H9 (cell line): ENCODE data around the gene TARS2. TPM values are rescaled to one million over a fixed set of nuclear protein-coding genes. Genes with fewer than 3 reads are reported as not detected.

Experiments
- DNase-seq: peaks from one replicate; pipeline ENCODE4 v3.0.0-alpha.2; 2017
- H2AFZ ChIP-seq: one replicate; pipeline ENCODE4 v1.6.1; 2013; ENCODE audit warnings: mild to moderate bottlenecking, low read length, control low read depth, moderate library complexity
- H2AK5ac ChIP-seq: 2 replicates; pipeline ENCODE4 v1.6.1; 2013; ENCODE audit warnings: low read length, control low read depth, mixed read lengths; ENCODE audit not compliant: insufficient read length
- H2BK120ac ChIP-seq: one replicate; pipeline ENCODE4 v1.6.1; 2013; ENCODE audit warnings: low read depth, mild to moderate bottlenecking, low read length, control low read depth, inconsistent platforms; ENCODE audit not compliant: poor library complexity, severe bottlenecking
- H2BK12ac ChIP-seq: 2 replicates; pipeline ENCODE4 v1.6.1; 2013; ENCODE audit warnings: low read length, control low read depth, mixed read lengths, low read depth; ENCODE audit not compliant: insufficient read length
- H2BK15ac ChIP-seq: 2 replicates; pipeline ENCODE4 v1.6.1; 2013; ENCODE audit warnings: low read depth, low read length, control low read depth
- H2BK20ac ChIP-seq: one replicate; pipeline ENCODE4 v1.6.1; 2013; ENCODE audit warnings: low read depth, mild to moderate bottlenecking, low read length, control low read depth, inconsistent platforms; ENCODE audit not compliant: poor library complexity, severe bottlenecking
- H2BK5ac ChIP-seq: 2 replicates; pipeline ENCODE4 v1.6.1; 2013; ENCODE audit warnings: low read length, control low read depth, mixed read lengths; ENCODE audit not compliant: insufficient read length
- H3K14ac ChIP-seq: 2 replicates; pipeline ENCODE4 v1.6.1; 2013; ENCODE audit warnings: low read length, control low read depth; ENCODE audit not compliant: insufficient read depth
- H3K18ac ChIP-seq: 2 replicates; pipeline ENCODE4 v1.6.1; 2013; ENCODE audit warnings: low read depth, mild to moderate bottlenecking, mixed read lengths, low read length, control low read depth; ENCODE audit not compliant: insufficient read length
- H3K23ac ChIP-seq: 2 replicates; pipeline ENCODE4 v1.6.1; 2013; ENCODE audit warnings: low read length, control low read depth, mixed read lengths, low read depth; ENCODE audit not compliant: insufficient read length
- H3K23me2 ChIP-seq: 2 replicates; pipeline ENCODE4 v1.6.1; 2013; ENCODE audit warnings: low read depth, mild to moderate bottlenecking, mixed read lengths, low read length, control low read depth; ENCODE audit not compliant: insufficient read length, poor library complexity, severe bottlenecking
- H3K27ac ChIP-seq: 2 replicates; pipeline ENCODE4 v1.5.1; 2013; ENCODE audit warnings: low read length, control low read depth, mixed read lengths, low read depth; ENCODE audit not compliant: insufficient read length
- H3K27me3 ChIP-seq: 2 replicates; pipeline ENCODE4 v1.6.1; 2013; ENCODE audit warnings: low read length, control low read depth, inconsistent platforms; ENCODE audit not compliant: insufficient read depth
- H3K4ac ChIP-seq: 2 replicates; pipeline ENCODE4 v1.6.1; 2013; ENCODE audit warnings: low read depth, mild to moderate bottlenecking, control low read depth, inconsistent platforms, low read length, moderate library complexity
- H3K4me1 ChIP-seq: 2 replicates; pipeline ENCODE4 v1.6.1; 2013; ENCODE audit warnings: low read length, control low read depth, inconsistent platforms; ENCODE audit not compliant: insufficient read depth
- H3K4me2 ChIP-seq: 2 replicates; pipeline ENCODE4 v1.6.1; 2013; ENCODE audit warnings: low read length, control low read depth, mixed read lengths; ENCODE audit not compliant: insufficient read length, insufficient read depth
- H3K56ac ChIP-seq: 2 replicates; pipeline ENCODE4 v1.6.1; 2013; ENCODE audit warnings: low read depth, mild to moderate bottlenecking, mixed read lengths, low read length, control low read depth; ENCODE audit not compliant: insufficient read length
- H3K79me1 ChIP-seq: 2 replicates; pipeline ENCODE4 v1.6.1; 2013; ENCODE audit warnings: low read depth, mild to moderate bottlenecking, moderate library complexity, low read length, control low read depth, inconsistent platforms; ENCODE audit not compliant: insufficient read depth, poor library complexity, severe bottlenecking
- H3K79me2 ChIP-seq: 2 replicates; pipeline ENCODE4 v1.6.1; 2013; ENCODE audit warnings: low read length, control low read depth, inconsistent platforms; ENCODE audit not compliant: insufficient read depth
- H3K9ac ChIP-seq: 2 replicates; pipeline ENCODE4 v1.6.1; 2013; ENCODE audit warnings: low read length, control low read depth, mixed read lengths; ENCODE audit not compliant: insufficient read length; ENCODE audit errors: extremely low read depth
- H3K9me3 ChIP-seq: one replicate; pipeline ENCODE4 v1.6.1; 2013; ENCODE audit warnings: low read depth, low read length, inconsistent platforms; ENCODE audit not compliant: control insufficient read depth
- H3T11ph ChIP-seq: one replicate; pipeline ENCODE4 v1.6.1; 2013; ENCODE audit warnings: mild to moderate bottlenecking, low read length, control low read depth, inconsistent platforms
- H4K20me1 ChIP-seq: one replicate; pipeline ENCODE4 v1.6.1; 2013; ENCODE audit not compliant: control insufficient read depth, insufficient read length, insufficient read depth
- H4K5ac ChIP-seq: 2 replicates; pipeline ENCODE4 v1.6.1; 2013; ENCODE audit warnings: low read depth, mild to moderate bottlenecking, mixed read lengths, low read length, control low read depth; ENCODE audit not compliant: insufficient read length
- H4K8ac ChIP-seq: replicated peaks from 2 replicates; pipeline ENCODE4 v1.6.1; 2013; ENCODE audit warnings: low read length, control low read depth, mixed read lengths, low read depth; ENCODE audit not compliant: insufficient read length
- H4K91ac ChIP-seq: 2 replicates; pipeline ENCODE4 v1.6.1; 2013; ENCODE audit warnings: low read depth, mild to moderate bottlenecking, moderate library complexity, mixed read lengths, low read length, control low read depth; ENCODE audit not compliant: insufficient read length
- H3K27ac Mint-ChIP-seq, 3 experiments: 2 replicates in 2 of 3; 3 replicates in 1 of 3; pipeline ENCODE4 v1.8.0; 2020 to 2021; ENCODE audit warnings: mixed read lengths in 3 of 3, mild to moderate bottlenecking in 1 of 3, moderate library complexity in 1 of 3
- H3K27me3 Mint-ChIP-seq: 2 replicates; pipeline ENCODE4 v1.8.0; 2021; ENCODE audit warnings: low read depth, mild to moderate bottlenecking, moderate library complexity, mixed read lengths
- H3K36me3 Mint-ChIP-seq, 3 experiments: 2 replicates in 2 of 3; 3 replicates in 1 of 3; pipeline ENCODE4 v1.8.0; 2020 to 2021; ENCODE audit warnings: low read depth in 3 of 3, mixed read lengths in 3 of 3; ENCODE audit not compliant: insufficient read depth in 1 of 3
- H3K4me1 Mint-ChIP-seq, 2 experiments: 2 replicates each; pipeline ENCODE4 v1.8.0; 2020; ENCODE audit warnings: mixed read lengths in 2 of 2
- H3K4me3 Mint-ChIP-seq, 2 experiments: 2 replicates in 1 of 2; 3 replicates in 1 of 2; pipeline ENCODE4 v1.8.0; 2020 to 2021; ENCODE audit warnings: mild to moderate bottlenecking in 2 of 2, mixed read lengths in 2 of 2, moderate library complexity in 1 of 2
- H3K9me3 Mint-ChIP-seq, 2 experiments: 2 replicates in 1 of 2; 3 replicates in 1 of 2; pipeline ENCODE4 v1.8.0; 2020; ENCODE audit warnings: mild to moderate bottlenecking in 2 of 2, mixed read lengths in 2 of 2, moderate library complexity in 1 of 2
- CTCF ChIP-seq: fragments of 200-600 bp; sonication (generic); conservative IDR thresholded peaks from 3 replicates; pipeline ENCODE4 v1.8.0; 2021; ENCODE audit warnings: antibody characterized with exemption, mild to moderate bottlenecking
- WGBS: extraction: QIAGEN DNeasy Blood & Tissue Kit; methylation state at CpG from one replicate; pipeline ENCODE4 v1.1.7; 2013; ENCODE audit warnings: missing lambda C conversion rate, low lambda C conversion rate, mixed read lengths; ENCODE audit not compliant: insufficient read length; ENCODE audit errors: extremely low coverage; 5-methylcytosine and 5-hydroxymethylcytosine counted together
- total RNA-seq: library from RNA; stranded (reverse); gene quantifications from 2 replicates; pipeline ENCODE4 v1.2.1, GENCODE V29; 2021

Gene TARS2
- total RNA-seq, 1 experiment from 2014 or later: 36.5 TPM

GRCh38 chr1:150544204-150544603 is 57.0 kb downstream of the TARS2 start:
- no peak overlapping the region for H2BK12ac ChIP-seq
- DNase-seq: no peak
- no peak overlapping the region for H3K4me2 ChIP-seq
- H3K23ac ChIP-seq: no peak overlapping the region
- no peak overlapping the region for H3K4ac ChIP-seq
- TF ChIP-seq CTCF: no peak
- no peak overlapping the region for H3K14ac ChIP-seq
- H2AK5ac ChIP-seq: no peak overlapping the region
- H3K9ac ChIP-seq: no peak overlapping the region
- H3K36me3 Mint-ChIP-seq: peaks cover 0 to 2% (median 0%) of the 10 kb centered on the region in 3 experiments; a peak in 2 of 7 replicates
- no peak overlapping the region for H3K4me3 Mint-ChIP-seq
- H3K27ac Mint-ChIP-seq: no peak overlapping the region
- H3K23me2 ChIP-seq: peaks cover 5% of the 10 kb centered on the region
- no CpG with 5 or more reads among the region's 3 CpGs for WGBS
- no peak overlapping the region for H3K18ac ChIP-seq
- no peaks in the 10 kb centered on the region for H3K9me3 Mint-ChIP-seq
- H3K27me3 Mint-ChIP-seq: peaks cover 20% of the 10 kb centered on the region
- no peak overlapping the region for H4K8ac ChIP-seq
- no peaks in the 10 kb centered on the region for H3K79me2 ChIP-seq
- H2BK15ac ChIP-seq: no peak overlapping the region
- no peaks in the 10 kb centered on the region for H3K9me3 ChIP-seq
- no peak overlapping the region for H2BK20ac ChIP-seq
- no peaks in the 10 kb centered on the region for H4K20me1 ChIP-seq
- no peak overlapping the region for H3K56ac ChIP-seq
- no peak overlapping the region for H3K27ac ChIP-seq
- no peak overlapping the region for H3T11ph ChIP-seq
- no peak overlapping the region for H2BK5ac ChIP-seq
- H2BK120ac ChIP-seq: no peak overlapping the region
- peaks cover 3% of the 10 kb centered on the region; the same call in 1 of the 2 replicates for H3K27me3 ChIP-seq
- no peaks in the 10 kb centered on the region for H3K4me1 ChIP-seq
- H3K4me1 Mint-ChIP-seq: peaks cover 0 to 2% of the 10 kb centered on the region in 2 experiments; a peak in 1 of 4 replicates
- no peak overlapping the region for H4K91ac ChIP-seq
- no peak overlapping the region for H2AFZ ChIP-seq
- no peak overlapping the region for H4K5ac ChIP-seq
- no peaks in the 10 kb centered on the region for H3K79me1 ChIP-seq
